Muscle layer of colon (tissue), 2 donors: ENCODE data around the gene CTAG1B.
"Not testable (repeated sequence)": the region's sequence is repeated elsewhere in the genome, so short reads cannot be mapped to it uniquely, and the experiment has no call there.

Source experiments
- H3K27ac ChIP-seq: one replicate; pipeline ENCODE4 v1.7.0; 2013; ENCODE audit warnings: low read depth, mild to moderate bottlenecking, low read length, moderate library complexity
- H3K27me3 ChIP-seq, 2 donors: one replicate each; pipeline ENCODE4 v1.7.0; 2013; ENCODE audit warnings: low read length in 2 of 2, mild to moderate bottlenecking in 2 of 2; ENCODE audit not compliant: insufficient read depth in 2 of 2, control insufficient read depth in 1 of 2
- H3K36me3 ChIP-seq: one replicate; pipeline ENCODE4 v1.7.0; 2013; ENCODE audit warnings: mild to moderate bottlenecking, low read length; ENCODE audit not compliant: insufficient read depth
- H3K4me1 ChIP-seq: one replicate; pipeline ENCODE4 v1.7.0; 2013; ENCODE audit warnings: mild to moderate bottlenecking, low read length; ENCODE audit not compliant: insufficient read depth
- H3K4me3 ChIP-seq, 2 donors: one replicate each; pipeline ENCODE4 v1.7.0; 2013; ENCODE audit warnings: low read length in 2 of 2, low read depth in 1 of 2, mild to moderate bottlenecking in 1 of 2, moderate library complexity in 1 of 2
- H3K9ac ChIP-seq: one replicate; pipeline ENCODE4 v1.7.0; 2013; ENCODE audit warnings: low read length
- H3K9me3 ChIP-seq: one replicate; pipeline ENCODE4 v1.7.0; 2013; ENCODE audit warnings: mild to moderate bottlenecking, low read length
- donor health status: abdominal sarcoma.
- donor health status: Adenocarcinoma of cecum.

Gene CTAG1B

GRCh38 chrX:154599531-154599930, 19.6 kb downstream of the CTAG1B start:
- Histone ChIP-seq H3K27ac (no peak overlapping the region), H3K9me3 (no peaks in the 10 kb centered on the region), H3K9ac (no peak overlapping the region), H3K27me3 (peaks cover 0 to 11% of the 10 kb centered on the region in 2 donors), H3K4me3 (no peak overlapping the region), H3K4me1 (no peaks in the 10 kb centered on the region), H3K36me3 (no peaks in the 10 kb centered on the region)

- Histone ChIP-seq H3K9ac (no peak overlapping the region), H3K27ac (no peak overlapping the region), H3K36me3 (no peaks in the 10 kb centered on the region), H3K4me1 (no peaks in the 10 kb centered on the region), H3K4me3 (no peak overlapping the region), H3K27me3 (peaks cover 0 to 12% of the 10 kb centered on the region in 2 donors), H3K9me3 (no peaks in the 10 kb centered on the region)
Observed at GRCh38 chrX:154598656-154599055, 20.4 kb downstream of the CTAG1B start.

- no peaks in the 10 kb centered on the region for H3K36me3 ChIP-seq
- no peaks in the 10 kb centered on the region for H3K4me1 ChIP-seq
- H3K9ac ChIP-seq, result no peak overlapping the region
- H3K9me3 ChIP-seq, result no peaks in the 10 kb centered on the region
- H3K27me3 ChIP-seq, result peaks cover 0 to 7% of the 10 kb centered on the region in 2 donors
- H3K27ac ChIP-seq, result no peak overlapping the region
- H3K4me3 ChIP-seq, result no peak overlapping the region
Observed at GRCh38 chrX:154597221-154597620, 21.9 kb downstream of the CTAG1B start.

GRCh38 chrX:154596290-154596929, 22.7 kb downstream of the CTAG1B start:
- no peak overlapping the region for H3K9ac ChIP-seq
- H3K4me1 ChIP-seq, result no peaks in the 10 kb centered on the region
- no peak overlapping the region for H3K27ac ChIP-seq
- no peaks in the 10 kb centered on the region for H3K36me3 ChIP-seq
- H3K9me3 ChIP-seq, result no peaks in the 10 kb centered on the region
- peaks cover 0 to 7% of the 10 kb centered on the region in 2 donors for H3K27me3 ChIP-seq
- H3K4me3 ChIP-seq, result no peak overlapping the region

GRCh38 chrX:154595559-154596249, 23.4 kb downstream of the CTAG1B start:
- no peaks in the 10 kb centered on the region for H3K36me3 ChIP-seq
- no peak overlapping the region for H3K27ac ChIP-seq
- peaks cover 0 to 7% of the 10 kb centered on the region in 2 donors for H3K27me3 ChIP-seq
- no peaks in the 10 kb centered on the region for H3K4me1 ChIP-seq
- no peak overlapping the region for H3K4me3 ChIP-seq
- H3K9ac ChIP-seq, result no peak overlapping the region
- H3K9me3 ChIP-seq, result no peaks in the 10 kb centered on the region

- H3K4me3 ChIP-seq, result no peak overlapping the region
- no peaks in the 10 kb centered on the region for H3K4me1 ChIP-seq
- H3K9ac ChIP-seq, result no peak overlapping the region
- peaks cover 0 to 7% of the 10 kb centered on the region in 2 donors for H3K27me3 ChIP-seq
- no peak overlapping the region for H3K27ac ChIP-seq
- no peaks in the 10 kb centered on the region for H3K36me3 ChIP-seq
- H3K9me3 ChIP-seq, result no peaks in the 10 kb centered on the region
Observed at GRCh38 chrX:154594491-154594890, 24.6 kb downstream of the CTAG1B start.

- Histone ChIP-seq H3K27me3 (peaks cover 0 to 7% of the 10 kb centered on the region in 2 donors), H3K4me1 (no peaks in the 10 kb centered on the region), H3K9ac (no peak overlapping the region), H3K36me3 (no peaks in the 10 kb centered on the region), H3K9me3 (no peaks in the 10 kb centered on the region), H3K4me3 (no peak overlapping the region), H3K27ac (no peak overlapping the region)
Observed at GRCh38 chrX:154593201-154593600, 25.9 kb downstream of the CTAG1B start.

- Histone ChIP-seq H3K36me3 (no peaks in the 10 kb centered on the region), H3K9me3 (no peaks in the 10 kb centered on the region), H3K4me1 (no peaks in the 10 kb centered on the region), H3K27ac (no peak overlapping the region), H3K9ac (no peak overlapping the region), H3K27me3 (peaks cover 0 to 7% of the 10 kb centered on the region in 2 donors), H3K4me3 (no peak overlapping the region)
Observed at GRCh38 chrX:154592505-154592904, 26.6 kb downstream of the CTAG1B start.

- not testable (repeated sequence) for H3K9ac ChIP-seq
Observed at GRCh38 chrX:154590415-154590814, 28.7 kb downstream of the CTAG1B start.

GRCh38 chrX:154584585-154585183, 34.4 kb downstream of the CTAG1B start, which contains the start of gene CTAG1A:
Gene CTAG1A, plus strand, starts transcription at chrX:154585133. Its CDS starts 74 bp downstream, at chrX:154585207.
- H3K36me3 ChIP-seq, H3K9ac ChIP-seq, H3K27me3 ChIP-seq, H3K4me1 ChIP-seq, H3K4me3 ChIP-seq, H3K9me3 ChIP-seq, H3K27ac ChIP-seq: not testable (repeated sequence)

More at GRCh38 chrX:154590415-154590814, 28.7 kb downstream of the CTAG1B start:
- H3K4me1 ChIP-seq, H3K27me3 ChIP-seq, H3K4me3 ChIP-seq, H3K27ac ChIP-seq, H3K36me3 ChIP-seq, H3K9me3 ChIP-seq: not testable (repeated sequence)

- not testable (repeated sequence) for H3K4me1 ChIP-seq, H3K9me3 ChIP-seq, H3K4me3 ChIP-seq, H3K36me3 ChIP-seq, H3K9ac ChIP-seq, H3K27ac ChIP-seq, H3K27me3 ChIP-seq
Observed at GRCh38 chrX:154582994-154583393, 36.1 kb downstream of the CTAG1B start.
